ENCODE measurements around the gene TFAP2B.

TFAP2B gene

DNA sequence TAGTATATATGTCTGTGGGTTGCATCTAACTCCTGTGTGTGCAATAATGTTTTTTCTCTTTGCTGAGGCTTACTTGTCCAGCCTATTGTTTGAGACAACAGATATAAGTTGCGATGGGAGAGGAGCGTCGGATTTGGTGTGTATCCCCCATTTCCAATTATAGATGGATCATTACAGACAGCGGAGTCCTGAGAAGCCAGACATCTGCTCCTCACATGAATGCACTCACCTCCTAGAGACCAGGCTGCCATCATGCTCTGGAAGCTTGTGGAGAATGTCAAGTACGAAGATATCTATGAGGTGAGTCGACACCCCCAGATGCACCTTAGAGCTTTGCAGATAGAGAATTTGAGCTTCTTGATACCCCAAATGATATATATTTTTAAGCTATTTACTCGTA is at the start of gene TFAP2B:
Gene TFAP2B (plus strand): TSS at position 199 of the 400 bp plus-strand sequence. CDS start 21 bp downstream, at position 220.
- no peak for DNase-seq (ENCODE audit: low read depth)

DNA sequence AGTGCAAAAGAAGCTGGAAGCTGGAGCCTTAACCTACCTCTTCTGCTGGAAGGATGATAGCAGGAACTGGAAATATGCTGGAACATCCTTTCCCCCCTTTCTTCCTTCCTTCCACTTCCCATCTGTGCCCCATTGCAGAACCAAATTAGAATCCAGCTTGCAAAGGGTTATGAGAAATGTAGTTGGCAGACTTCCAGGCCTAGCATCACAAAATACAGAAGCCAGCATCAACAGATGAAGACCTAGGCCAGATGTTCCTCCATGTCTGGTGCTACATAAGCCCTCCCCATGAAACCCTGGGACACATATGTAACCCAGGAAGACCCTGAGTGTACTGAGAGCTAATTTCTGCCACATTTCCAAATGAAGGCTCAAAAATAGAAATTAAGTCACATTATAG is 40.0 kb upstream of the TFAP2B start:
- DNase-seq (ENCODE audit: low read depth), result no peak

DNA sequence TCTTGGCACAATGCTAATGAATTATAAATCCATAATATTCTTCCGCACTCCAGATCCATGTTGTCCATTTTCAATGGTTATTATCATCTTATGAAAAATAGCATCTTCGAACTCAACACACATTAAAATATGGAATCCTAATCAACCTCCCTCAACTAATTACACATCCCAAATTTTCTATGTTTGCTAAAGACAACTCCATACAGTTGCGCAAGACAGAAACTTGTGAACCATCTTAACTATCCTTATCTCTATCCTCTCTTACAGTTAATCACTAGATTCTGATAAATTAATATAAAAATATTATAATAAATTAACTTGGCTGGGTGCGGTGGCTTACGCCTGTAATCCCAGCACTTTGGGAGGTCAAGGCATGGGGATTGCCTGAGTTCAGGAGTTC is 38.3 kb upstream of the TFAP2B start:
- DNase-seq (ENCODE audit: low read depth), result no peak

DNA sequence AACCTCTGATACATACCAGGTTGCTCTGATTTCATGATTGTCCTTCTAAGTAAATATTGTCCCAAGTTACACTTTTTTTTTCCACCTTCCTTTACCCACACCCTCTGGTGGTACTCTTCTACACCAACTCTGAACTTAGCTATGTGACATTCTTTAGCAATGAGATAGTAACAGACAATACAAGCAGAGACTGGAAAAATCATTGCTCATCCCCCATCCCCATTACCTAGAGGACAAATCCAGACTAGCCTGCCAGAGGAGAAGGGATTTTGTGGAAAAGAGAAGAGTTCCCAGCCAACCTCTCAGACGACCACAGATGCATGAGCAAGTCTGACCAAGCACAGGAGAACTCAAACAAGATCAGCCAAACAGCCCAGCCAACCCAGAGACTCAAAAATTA is 32.8 kb upstream of the TFAP2B start:
- DNase-seq (ENCODE audit: low read depth), result no peak

DNA sequence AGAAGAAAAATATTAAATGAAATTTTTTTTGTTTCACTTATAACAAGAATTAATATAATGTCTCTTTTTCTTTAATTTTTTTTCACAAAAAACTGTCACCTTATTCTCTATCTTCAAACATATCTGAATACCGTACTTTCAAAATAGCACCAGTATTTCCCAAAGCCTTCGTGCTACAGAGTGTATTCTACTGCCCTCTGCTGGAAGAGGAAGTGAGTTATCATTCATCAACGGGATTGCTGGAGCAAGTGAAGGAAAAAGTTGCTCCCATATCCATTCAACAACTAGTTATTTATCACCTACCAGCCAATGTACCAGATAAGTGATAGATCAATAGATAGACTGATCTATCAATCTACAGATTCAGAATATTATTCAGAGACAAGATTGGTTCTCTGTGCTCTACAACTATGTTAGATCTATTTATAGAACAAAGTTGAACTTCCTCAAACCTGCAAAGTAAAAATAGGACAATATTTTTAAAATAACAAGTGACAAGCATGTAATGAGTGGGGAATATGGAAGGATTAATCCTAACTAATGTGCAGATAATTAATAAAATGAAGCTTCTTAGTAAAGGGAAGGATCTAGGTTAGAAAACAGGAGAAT is 26.7 kb upstream of the TFAP2B start:
- DNase-seq (ENCODE audit: low read depth), result no peak

DNA sequence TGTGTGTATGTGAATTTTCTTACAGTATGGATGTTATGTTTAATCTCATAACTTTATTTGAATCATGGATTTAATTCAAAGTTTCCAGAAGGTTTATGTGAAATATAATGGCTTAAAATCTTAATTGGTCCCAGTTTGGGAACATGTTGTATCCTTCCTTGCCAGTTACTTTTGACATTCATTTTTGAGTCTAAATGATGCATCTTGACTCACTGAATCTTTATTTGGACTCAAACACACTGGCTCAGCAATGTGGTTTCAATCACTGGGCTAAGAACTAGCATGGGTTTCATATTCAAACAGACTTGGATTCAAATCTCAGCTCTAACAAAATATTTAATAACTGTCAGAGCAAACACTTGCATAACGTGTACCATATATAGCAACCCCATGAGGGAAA is 25.9 kb upstream of the TFAP2B start:
- DNase-seq (ENCODE audit: low read depth), result no peak

DNA sequence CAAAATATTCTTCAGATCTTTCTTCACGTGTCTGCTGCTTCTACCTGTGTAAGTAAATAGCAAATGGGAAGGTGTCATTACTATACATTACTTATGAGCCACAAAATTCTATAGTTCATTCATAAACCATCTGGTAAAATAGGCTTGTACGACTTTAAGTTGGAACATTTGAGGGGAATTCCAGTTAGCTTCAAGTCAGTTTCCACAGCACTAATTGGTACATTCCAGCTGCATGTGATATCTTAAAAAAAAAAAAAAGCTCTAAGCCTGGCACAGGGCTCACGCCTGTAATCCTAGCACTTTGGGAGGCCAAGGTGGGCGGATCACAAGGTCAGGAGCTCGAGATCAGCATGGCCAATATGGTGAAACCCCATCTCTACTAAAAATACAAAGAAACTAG is 23.1 kb upstream of the TFAP2B start:
- no peak for DNase-seq (ENCODE audit: low read depth)

DNA sequence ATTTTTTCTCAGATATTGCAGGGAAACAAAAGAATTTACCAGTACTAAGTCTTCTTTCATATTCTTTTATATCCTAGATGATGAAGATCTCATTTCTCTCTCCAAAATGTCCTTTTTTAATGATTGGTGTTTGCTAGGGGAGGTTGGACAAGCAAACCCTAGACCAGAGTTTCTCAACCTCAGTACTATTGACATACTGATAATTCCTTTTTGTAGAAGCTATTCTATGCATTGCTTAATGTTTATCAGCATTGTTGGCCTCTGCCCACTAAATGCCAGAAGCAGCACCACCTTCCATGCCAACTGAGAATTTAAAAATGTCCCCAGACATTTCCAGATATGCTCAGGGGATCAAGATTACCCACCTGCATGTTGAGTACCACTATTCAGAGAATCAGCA is 14.4 kb upstream of the TFAP2B start:
- DNase-seq (ENCODE audit: low read depth), result no peak

DNA sequence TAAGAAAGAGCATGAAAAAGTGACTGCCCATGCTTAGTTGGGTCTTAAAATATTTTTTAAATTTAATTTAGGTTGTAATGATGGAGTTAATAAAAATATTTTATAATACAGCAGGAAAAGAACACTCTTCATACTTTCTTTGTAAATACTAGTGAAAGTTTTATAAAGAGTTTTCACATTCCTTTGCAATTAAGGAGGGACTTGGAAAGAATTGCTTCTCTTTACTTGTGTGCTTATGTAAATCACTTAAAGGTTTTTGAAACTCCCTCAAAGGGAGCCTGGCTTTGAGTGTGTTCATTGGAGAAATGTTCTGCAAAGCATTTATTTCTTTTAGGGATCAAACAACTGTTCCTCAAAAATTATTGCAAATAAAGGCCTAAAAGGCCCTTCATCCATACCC is 11.6 kb upstream of the TFAP2B start:
- DNase-seq (ENCODE audit: low read depth), result no peak

DNA sequence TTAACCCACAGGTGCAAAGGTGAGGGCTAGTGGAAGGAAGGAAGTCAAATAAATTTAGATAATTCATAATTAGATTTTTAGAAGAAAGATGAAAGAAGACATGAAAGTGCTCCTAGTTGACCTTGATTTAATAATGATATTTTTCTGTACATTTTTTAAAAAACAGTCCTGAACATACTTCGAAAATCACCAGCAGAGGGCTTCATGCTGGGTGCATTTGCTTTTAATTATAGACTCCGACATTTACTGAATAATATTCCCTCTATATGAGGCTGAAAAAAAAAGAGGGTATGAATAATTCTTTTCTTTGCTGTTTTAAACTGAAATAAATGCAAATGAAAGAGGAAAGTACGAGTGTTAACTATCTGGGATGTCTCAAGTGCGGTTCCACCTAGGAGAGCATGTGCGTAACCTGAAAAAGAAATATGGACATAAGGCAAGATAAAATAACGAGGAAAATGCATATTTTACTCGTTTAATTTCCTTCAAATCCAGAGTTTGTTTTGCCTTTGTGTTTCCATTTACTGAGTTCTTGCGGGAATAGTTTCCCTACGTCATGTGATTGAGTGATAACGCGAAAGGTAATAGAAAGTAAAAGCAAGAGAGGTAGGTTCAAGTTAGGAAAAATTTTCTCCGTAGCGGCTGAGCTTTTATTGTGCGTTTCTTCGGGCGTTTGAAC is 3.1 kb upstream of the TFAP2B start:
- DNase-seq (ENCODE audit: low read depth), result no peak

DNA sequence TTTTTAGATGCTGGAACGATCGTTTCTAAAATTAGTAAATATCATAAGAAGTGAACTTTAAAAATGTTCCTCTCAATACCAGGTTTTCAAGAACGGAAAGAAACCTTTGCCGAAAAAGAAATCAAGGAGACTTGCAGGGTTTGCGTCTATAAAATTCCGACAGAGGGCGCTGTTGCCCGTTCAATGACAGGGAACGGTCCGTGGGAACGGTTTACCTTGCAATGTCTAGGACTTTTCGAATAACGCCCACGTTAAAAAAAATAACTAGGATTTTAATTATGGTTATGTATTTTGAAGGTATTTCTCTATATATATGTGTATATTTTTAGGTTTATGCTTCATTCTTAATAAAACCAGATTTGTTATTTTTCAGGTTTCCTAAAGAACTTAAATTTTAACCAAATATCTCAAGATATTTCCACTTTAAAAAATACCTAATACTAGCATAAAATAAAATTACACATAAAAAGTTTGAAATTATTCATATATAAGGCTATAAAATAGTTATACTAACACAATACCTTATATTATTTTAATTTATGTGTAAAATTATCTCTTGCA is 2.5 kb upstream of the TFAP2B start:
- peak; percentile 4 for DNase-seq (ENCODE audit: low read depth)

DNA sequence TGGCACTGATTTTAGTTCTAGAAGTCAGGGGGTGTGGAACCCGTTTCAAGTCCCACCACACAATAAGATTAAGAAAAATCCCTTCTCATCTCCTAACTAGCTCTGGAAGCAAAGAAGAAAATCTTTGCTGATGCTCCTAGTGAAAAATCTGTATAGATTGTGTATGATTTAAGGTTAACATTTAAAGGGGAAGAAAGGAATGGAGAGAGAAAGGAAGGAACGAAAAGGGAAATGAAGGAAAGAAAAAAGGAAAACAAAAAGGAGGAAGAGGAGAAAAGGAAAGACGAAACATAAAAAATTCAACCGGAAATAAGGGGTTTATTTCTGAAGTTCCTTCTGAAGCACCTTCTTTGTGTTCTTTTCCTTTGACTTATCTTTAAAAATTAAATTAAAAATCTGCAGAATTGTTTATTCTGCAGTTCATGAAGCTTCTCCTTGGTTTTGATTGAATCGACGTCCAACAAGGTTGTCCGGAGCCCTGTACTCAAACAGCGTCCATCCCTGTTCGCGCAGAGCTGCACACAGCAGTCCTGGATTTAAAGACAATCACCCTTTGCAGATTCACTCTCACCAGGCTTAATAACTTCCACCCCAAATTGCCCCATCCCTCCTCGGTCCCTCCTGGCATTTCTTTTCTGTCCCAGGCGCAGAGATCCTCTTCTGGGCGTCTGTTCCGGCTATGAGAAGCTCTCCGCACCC is 1.6 kb upstream of the TFAP2B start:
- no peak for DNase-seq (ENCODE audit: low read depth)

DNA sequence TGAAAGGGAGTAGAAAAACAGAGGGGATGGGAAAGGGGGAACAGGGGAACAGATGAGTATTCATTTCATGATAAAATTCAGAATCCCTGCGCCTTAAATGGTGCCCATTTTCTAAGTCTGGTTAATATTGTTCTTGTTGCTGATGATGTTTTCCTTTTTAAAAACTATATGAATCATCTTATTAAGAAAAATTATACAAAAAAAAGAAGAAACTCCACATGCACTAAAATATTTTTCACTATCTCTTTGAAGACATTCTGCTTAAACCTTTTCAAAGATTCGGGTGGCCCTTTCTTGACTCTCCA is 1.1 kb upstream of the TFAP2B start:
- no peak for DNase-seq (ENCODE audit: low read depth)

DNA sequence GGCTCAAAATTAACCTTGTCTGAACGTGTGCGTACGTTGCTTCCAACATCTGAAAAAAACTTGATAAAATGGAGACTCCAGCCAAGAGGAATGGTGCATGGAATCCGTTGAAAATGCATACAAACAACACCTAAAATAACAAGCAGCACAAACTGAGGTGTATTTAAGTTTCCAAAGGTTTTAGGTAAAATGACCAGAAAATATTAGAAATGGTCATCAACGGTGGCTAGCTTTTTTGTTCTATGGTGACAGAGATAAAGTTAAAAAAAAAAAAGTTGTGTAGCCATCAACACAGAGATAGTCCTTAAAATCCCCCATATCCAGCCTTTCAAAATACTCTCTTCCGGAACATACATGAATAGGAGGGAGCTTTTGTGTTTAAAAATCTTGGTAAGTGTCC is 651 bp upstream of the TFAP2B start:
- no peak for DNase-seq (ENCODE audit: low read depth)

DNA sequence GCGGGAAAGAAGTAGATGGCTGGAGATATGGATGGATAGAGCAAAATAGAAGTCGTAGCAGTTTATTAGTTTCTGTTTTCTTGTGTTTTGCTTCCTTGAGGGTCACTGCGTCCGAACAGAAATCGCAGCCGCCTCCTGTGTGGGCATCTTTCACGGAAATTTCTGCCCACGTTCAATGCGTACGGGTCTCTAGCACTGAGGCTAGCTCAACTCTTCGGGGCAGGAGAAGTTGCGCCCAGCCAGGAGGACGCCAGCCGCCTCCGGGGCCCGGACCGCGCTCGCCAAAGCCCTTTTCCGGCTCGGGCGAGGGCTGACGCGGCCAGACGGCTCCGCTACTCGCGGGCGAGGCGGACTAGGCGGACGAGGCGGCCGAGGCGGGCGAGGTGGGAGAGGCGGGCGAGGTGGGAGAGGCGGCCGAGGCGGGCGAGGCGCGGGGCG is 814 bp downstream of the TFAP2B start:
- no peak for DNase-seq (ENCODE audit: low read depth)

DNA sequence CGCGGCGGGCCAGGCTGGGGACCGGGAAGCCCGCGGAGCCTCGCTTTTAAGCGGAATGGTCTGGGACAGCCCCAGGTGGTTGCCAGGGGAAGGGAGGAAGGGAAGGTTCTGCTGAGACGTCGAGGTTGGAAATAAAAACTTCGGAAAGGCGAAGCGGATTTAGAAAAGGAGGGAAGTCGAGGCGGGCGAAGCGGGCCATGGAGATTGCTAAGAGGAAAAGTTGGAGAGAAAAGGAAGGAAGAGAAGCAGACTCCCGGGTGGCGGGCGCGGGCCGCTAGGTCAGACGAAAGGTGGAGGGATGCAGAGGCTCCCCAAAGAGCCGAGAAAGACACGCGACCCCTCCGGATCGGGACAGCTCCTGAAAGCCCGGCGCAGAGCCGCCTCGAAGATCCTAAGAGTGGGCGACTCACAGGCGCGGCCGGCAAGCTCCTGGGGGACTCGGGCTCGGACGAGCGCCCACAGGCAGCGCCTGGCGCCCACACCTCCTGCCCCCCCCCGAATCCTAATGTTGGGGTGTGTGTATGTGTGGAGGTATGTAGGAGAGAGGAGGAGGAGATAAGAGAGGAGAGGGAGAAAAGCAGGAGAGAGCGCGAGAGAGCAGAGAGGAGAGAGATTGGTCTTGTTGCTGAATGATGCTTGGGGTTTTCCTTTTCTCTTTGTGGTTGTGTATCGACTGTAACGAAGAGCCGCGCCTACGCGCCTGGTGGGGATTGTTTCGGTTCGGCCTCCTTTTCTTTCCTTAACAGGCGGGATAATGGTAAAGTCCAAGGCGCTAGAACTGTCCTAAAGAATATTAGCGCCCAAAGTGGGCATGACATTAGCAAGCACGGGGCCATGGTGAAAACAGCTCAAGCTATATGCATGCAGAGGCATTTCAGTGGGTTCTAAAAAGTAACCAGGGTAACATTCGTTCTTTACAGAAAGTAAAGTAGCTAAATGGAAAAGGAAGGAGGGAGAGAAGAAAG is 1.5 kb downstream of the TFAP2B start:
- no peak for DNase-seq (ENCODE audit: low read depth)

DNA sequence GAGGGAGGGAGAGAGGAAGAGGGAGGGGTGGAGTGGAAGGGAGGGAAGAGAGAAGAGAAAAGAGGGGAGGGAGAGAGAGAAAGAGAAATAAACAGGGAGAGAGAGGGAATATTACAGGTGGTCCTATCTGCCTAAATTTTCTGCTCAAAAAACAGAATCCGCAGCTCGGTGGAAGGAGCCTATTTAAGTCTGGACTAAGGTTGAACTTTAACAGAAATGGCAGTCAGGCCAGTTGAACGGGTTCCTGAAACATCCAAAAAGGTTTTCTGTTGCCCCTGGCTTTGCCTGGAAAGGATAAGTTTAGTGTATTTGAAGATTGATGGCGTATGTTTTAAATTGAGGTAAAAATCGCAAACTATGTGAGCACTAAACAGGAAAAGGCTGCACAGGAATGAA is 2.2 kb downstream of the TFAP2B start:
- no peak for DNase-seq (ENCODE audit: low read depth)

DNA sequence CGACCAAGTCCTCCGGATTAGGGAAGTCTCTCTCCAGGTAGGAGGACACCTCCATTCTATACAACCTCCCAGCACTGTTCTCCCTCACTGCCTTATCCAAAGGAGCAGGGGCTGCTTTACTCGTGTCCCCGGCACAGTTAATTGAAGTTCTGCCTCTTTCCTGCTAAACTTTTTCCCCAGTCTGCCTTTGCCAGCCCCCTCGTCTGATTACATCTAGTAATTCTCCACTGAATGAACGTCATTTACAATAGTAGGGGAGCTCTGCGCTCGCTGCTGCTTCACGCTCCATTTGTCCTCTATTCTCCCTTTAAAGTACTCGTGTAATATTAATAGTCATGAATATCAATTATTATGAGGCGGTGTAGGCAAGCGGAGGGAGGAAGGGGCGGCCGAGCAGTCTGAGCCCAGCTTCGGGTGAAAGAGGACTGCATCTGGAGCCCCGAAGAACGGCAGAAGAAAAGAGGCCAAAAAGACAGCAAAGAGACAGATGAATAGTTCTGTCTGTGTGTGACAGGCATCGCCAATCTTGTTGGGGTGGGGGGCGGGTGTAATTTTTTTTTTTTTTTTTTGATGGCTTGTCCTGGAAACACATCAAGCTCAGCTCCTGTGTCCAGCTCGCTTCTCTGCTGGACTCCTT is 2.9 kb downstream of the TFAP2B start:
- no peak for DNase-seq (ENCODE audit: low read depth)

DNA sequence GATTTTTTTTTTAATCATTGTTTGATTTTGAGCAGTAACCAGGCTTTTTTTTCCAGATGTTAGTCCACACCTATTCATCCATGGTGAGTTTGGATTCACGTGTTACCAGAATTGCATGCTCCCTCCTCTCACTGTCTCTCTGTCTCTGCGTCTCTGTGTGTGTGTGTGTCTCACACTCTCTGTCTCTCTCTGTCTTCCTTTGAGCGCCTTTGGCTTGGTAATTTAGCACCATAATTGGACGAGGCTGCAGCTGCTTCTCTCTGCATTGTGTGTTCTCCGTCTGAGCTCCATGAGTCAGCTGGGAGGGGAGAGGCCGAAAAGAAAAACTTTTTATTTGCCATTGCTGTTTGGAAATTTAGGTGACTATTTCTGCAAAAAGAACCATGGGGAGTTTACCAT is 3.4 kb downstream of the TFAP2B start:
- no peak for DNase-seq (ENCODE audit: low read depth)

DNA sequence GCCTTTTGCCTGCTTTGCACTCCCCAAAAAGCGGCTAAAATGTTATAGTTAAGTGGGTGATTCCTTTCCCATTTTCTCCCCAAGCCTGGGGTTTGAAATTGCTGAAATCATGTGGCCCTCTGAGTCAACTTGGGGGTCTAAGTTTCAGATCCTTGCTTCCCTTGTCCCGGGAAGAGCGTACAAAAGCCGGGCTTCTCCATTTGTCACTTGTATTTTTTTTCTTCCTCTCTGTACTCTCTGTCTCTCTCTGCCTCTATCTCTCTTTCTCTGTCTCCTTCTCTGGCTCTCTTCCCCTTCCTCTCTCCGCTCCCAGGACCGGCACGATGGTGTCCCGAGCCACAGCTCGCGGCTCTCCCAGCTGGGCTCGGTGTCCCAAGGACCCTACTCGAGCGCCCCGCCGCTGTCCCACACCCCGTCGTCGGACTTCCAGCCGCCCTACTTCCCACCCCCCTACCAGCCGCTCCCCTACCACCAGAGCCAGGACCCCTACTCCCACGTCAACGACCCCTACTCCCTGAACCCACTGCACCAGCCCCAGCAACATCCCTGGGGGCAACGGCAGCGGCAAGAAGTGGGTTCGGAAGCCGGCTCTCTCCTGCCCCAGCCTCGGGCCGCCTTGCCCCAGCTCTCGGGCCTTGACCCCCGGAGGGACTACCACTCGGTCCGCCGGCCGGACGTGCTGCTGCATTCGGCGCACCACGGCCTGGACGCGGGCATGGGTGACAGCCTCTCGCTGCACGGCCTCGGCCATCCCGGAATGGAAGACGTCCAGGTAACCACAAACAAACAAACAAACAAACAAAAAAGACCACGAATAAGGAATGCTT is 4.6 kb downstream of the TFAP2B start:
- no peak for DNase-seq (ENCODE audit: low read depth)

DNA sequence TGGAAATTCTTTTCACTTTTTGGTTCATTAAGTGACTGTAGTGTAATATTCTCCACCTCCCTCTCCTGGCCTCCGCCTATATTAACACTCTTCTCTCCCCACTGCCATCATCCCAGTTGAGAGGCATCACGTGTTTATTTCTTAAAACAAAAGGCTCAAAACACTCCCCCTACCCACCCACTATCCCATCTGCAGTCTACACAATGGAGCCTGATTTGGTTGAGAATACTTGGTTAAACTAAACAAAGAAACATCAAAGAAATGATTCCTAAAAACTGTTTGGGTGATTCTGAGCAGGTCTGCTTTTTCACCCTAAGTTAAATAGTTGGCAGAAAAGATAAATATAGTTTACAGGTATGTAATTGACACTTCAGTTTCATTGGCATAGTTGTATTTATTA is 5.9 kb downstream of the TFAP2B start:
- no peak for DNase-seq (ENCODE audit: low read depth)
